Neural progenitor cell (in vitro differentiated cells): ENCODE measurements around the gene RASL11B. TPM values are rescaled to one million over a fixed set of nuclear protein-coding genes. Genes with fewer than 3 reads are reported as not detected.

Experiments used
- DNase-seq: peaks from one replicate; pipeline ENCODE4 v3.0.0-alpha.2; 2016; ENCODE audit warnings: low spot score
- H2AFZ ChIP-seq: fragments of 200-600 bp; sonication (generic); replicated peaks from 2 replicates; pipeline ENCODE4 v1.6.1; 2016; ENCODE audit warnings: antibody characterized with exemption
- H3F3A ChIP-seq: fragments of 200-600 bp; sonication (generic); 2 replicates; pipeline ENCODE4 v1.6.1; 2016; ENCODE audit warnings: antibody characterized with exemption, low read depth
- H3K27ac ChIP-seq: fragments of 200-600 bp; sonication (generic); 2 replicates; pipeline ENCODE4 v1.5.1; 2016; ENCODE audit warnings: mild to moderate bottlenecking
- H3K27me3 ChIP-seq: fragments of 200-600 bp; sonication (generic); 2 replicates; pipeline ENCODE4 v1.6.1; 2016; ENCODE audit warnings: mild to moderate bottlenecking, moderate library complexity
- H3K36me3 ChIP-seq: fragments of 200-600 bp; sonication (generic); 2 replicates; pipeline ENCODE4 v1.5.1; 2016
- H3K4me1 ChIP-seq: fragments of 200-600 bp; sonication (generic); 2 replicates; pipeline ENCODE4 v1.6.1; 2016; ENCODE audit warnings: mixed run types
- H3K4me2 ChIP-seq: fragments of 200-600 bp; sonication (generic); 2 replicates; pipeline ENCODE4 v1.6.1; 2016
- H3K4me3 ChIP-seq: fragments of 200-600 bp; sonication (generic); 2 replicates; pipeline ENCODE4 v1.5.1; 2016
- H3K79me2 ChIP-seq: fragments of 200-600 bp; sonication (generic); 2 replicates; pipeline ENCODE4 v1.6.1; 2016; ENCODE audit warnings: low read depth
- H3K9ac ChIP-seq: fragments of 200-600 bp; sonication (generic); 2 replicates; pipeline ENCODE4 v1.6.1; 2016
- H3K9me3 ChIP-seq: fragments of 200-600 bp; sonication (generic); 2 replicates; pipeline ENCODE4 v1.5.1; 2016; ENCODE audit warnings: low read depth
- H4K20me1 ChIP-seq: fragments of 200-600 bp; sonication (generic); 2 replicates; pipeline ENCODE4 v1.6.1; 2016; ENCODE audit warnings: low read depth
- H3K27ac Mint-ChIP-seq: 3 replicates; pipeline ENCODE4 v1.8.0; 2021; ENCODE audit warnings: mixed read lengths
- H3K27me3 Mint-ChIP-seq: 2 replicates; pipeline ENCODE4 v1.8.0; 2022; ENCODE audit warnings: low read depth, mild to moderate bottlenecking, inconsistent platforms, moderate library complexity, mixed read lengths; ENCODE audit not compliant: insufficient read depth
- H3K36me3 Mint-ChIP-seq: 3 replicates; pipeline ENCODE4 v1.8.0; 2021; ENCODE audit warnings: mixed read lengths
- H3K4me1 Mint-ChIP-seq: 3 replicates; pipeline ENCODE4 v1.8.0; 2021; ENCODE audit warnings: mixed read lengths
- H3K4me3 Mint-ChIP-seq: 3 replicates; pipeline ENCODE4 v1.8.0; 2021; ENCODE audit warnings: mild to moderate bottlenecking, moderate library complexity, mixed read lengths
- H3K9me3 Mint-ChIP-seq: 3 replicates; pipeline ENCODE4 v1.8.0; 2020; ENCODE audit warnings: mixed read lengths
- EZH2 ChIP-seq: fragments of 200-600 bp; sonication (generic); IDR thresholded peaks from 2 replicates; pipeline ENCODE4 v1.6.1; 2017; ENCODE audit warnings: antibody characterized with exemption, mild to moderate bottlenecking, moderate library complexity
- EZH2phosphoT487 ChIP-seq: fragments of 200-600 bp; sonication (generic); IDR thresholded peaks from 2 replicates; pipeline ENCODE4 v1.6.1; 2017; ENCODE audit warnings: antibody characterized with exemption
- total RNA-seq: library from RNA; depleted of rRNA; stranded (reverse); fragments of >200 nt; gene quantifications from 2 replicates; pipeline ENCODE4 v1.2.3, GENCODE V29; 2015; ENCODE audit warnings: low replicate concordance
- TF ChIP-seq, protein P1 (sequence below): fragments of 200-600 bp; sonication (generic); IDR thresholded peaks from 2 replicates; pipeline ENCODE4 v1.5.1; 2017; ENCODE audit warnings: antibody characterized with exemption, mild to moderate bottlenecking

Gene RASL11B
- total RNA-seq, 1 donor from 2014 or later = 10.1 TPM

- Histone ChIP-seq H3K27ac (no peak overlapping the region), H3K9ac (no peak overlapping the region), H3K79me2 (no peaks in the 10 kb centered on the region), H3F3A (peaks cover 9% of the 10 kb centered on the region), H2AFZ (no peak overlapping the region), H4K20me1 (no peaks in the 10 kb centered on the region), H3K4me1 (peaks cover 29% of the 10 kb centered on the region), H3K27me3 (no peaks in the 10 kb centered on the region), H3K36me3 (no peaks in the 10 kb centered on the region), H3K4me3 (no peak overlapping the region), H3K4me2 (no peak overlapping the region), H3K9me3 (no peaks in the 10 kb centered on the region)
- no peak overlapping the region for H3K27ac Mint-ChIP-seq
- H3K27me3 Mint-ChIP-seq = peaks cover 9% of the 10 kb centered on the region
- H3K4me1 Mint-ChIP-seq = peaks cover 31% of the 10 kb centered on the region
- H3K4me3 Mint-ChIP-seq = no peak overlapping the region
- TF ChIP-seq, protein P1, sequence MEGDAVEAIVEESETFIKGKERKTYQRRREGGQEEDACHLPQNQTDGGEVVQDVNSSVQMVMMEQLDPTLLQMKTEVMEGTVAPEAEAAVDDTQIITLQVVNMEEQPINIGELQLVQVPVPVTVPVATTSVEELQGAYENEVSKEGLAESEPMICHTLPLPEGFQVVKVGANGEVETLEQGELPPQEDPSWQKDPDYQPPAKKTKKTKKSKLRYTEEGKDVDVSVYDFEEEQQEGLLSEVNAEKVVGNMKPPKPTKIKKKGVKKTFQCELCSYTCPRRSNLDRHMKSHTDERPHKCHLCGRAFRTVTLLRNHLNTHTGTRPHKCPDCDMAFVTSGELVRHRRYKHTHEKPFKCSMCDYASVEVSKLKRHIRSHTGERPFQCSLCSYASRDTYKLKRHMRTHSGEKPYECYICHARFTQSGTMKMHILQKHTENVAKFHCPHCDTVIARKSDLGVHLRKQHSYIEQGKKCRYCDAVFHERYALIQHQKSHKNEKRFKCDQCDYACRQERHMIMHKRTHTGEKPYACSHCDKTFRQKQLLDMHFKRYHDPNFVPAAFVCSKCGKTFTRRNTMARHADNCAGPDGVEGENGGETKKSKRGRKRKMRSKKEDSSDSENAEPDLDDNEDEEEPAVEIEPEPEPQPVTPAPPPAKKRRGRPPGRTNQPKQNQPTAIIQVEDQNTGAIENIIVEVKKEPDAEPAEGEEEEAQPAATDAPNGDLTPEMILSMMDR = no peak
- TF ChIP-seq EZH2 (no peak), EZH2phosphoT487 (no peak)
- no peaks in the 10 kb centered on the region for H3K36me3 Mint-ChIP-seq
- DNase-seq = no peak
- no peaks in the 10 kb centered on the region for H3K9me3 Mint-ChIP-seq
Observed at GRCh38 chr4:52836120-52836519, 26.0 kb upstream of the RASL11B start.

GRCh38 chr4:52836678-52837077 lies 25.4 kb upstream of the RASL11B start:
- Histone ChIP-seq H4K20me1 (no peaks in the 10 kb centered on the region), H3K4me1 (peaks cover 35% of the 10 kb centered on the region), H3K9me3 (no peaks in the 10 kb centered on the region), H3F3A (peaks cover 13% of the 10 kb centered on the region), H3K27me3 (no peaks in the 10 kb centered on the region), H2AFZ (no peak overlapping the region), H3K4me3 (no peak overlapping the region), H3K27ac (no peak overlapping the region), H3K36me3 (no peaks in the 10 kb centered on the region), H3K79me2 (no peaks in the 10 kb centered on the region), H3K9ac (no peak overlapping the region), H3K4me2 (no peak overlapping the region)
- no peak for DNase-seq
- Mint-ChIP-seq H3K36me3 (no peaks in the 10 kb centered on the region), H3K4me3 (no peak overlapping the region), H3K27ac (no peak overlapping the region), H3K4me1 (peaks cover 37% of the 10 kb centered on the region), H3K9me3 (no peaks in the 10 kb centered on the region), H3K27me3 (peaks cover 7% of the 10 kb centered on the region)
- TF ChIP-seq EZH2 (no peak), EZH2phosphoT487 (no peak)
- TF ChIP-seq, protein P1 = no peak

- no peak overlapping the region for H2AFZ ChIP-seq
- H3K9ac ChIP-seq = no peak overlapping the region
- peaks cover 47% of the 10 kb centered on the region for H3K4me1 ChIP-seq
- H3K27me3 Mint-ChIP-seq = peaks cover 7% of the 10 kb centered on the region
- no peak overlapping the region for H3K4me3 ChIP-seq
- H3K9me3 Mint-ChIP-seq = no peaks in the 10 kb centered on the region
- no peaks in the 10 kb centered on the region for H3K27me3 ChIP-seq
- H3K9me3 ChIP-seq = no peaks in the 10 kb centered on the region
- H3K4me1 Mint-ChIP-seq = peaks cover 48% of the 10 kb centered on the region
- TF ChIP-seq EZH2phosphoT487 (no peak), EZH2 (no peak)
- TF ChIP-seq, protein P1 = no peak
- no peak for DNase-seq
- no peak overlapping the region for H3K4me3 Mint-ChIP-seq
- H3K36me3 Mint-ChIP-seq = no peaks in the 10 kb centered on the region
- no peaks in the 10 kb centered on the region for H4K20me1 ChIP-seq
- peak overlapping the region; percentile 95 for H3K27ac Mint-ChIP-seq
- peaks cover 22% of the 10 kb centered on the region for H3F3A ChIP-seq
- H3K4me2 ChIP-seq = no peak overlapping the region
- H3K36me3 ChIP-seq = no peaks in the 10 kb centered on the region
- H3K27ac ChIP-seq = no peak overlapping the region
- H3K79me2 ChIP-seq = no peaks in the 10 kb centered on the region
Observed at GRCh38 chr4:52837716-52838558, 24.2 kb upstream of the RASL11B start.
